GDM1 (cell line): Measurements from ENCODE around the gene KLHL5.

Experiments
- DNase-seq: peaks from one replicate; lab custom pipeline; 2025; lab: John Stamatoyannopoulos, UW

The KLHL5 gene

DNA sequence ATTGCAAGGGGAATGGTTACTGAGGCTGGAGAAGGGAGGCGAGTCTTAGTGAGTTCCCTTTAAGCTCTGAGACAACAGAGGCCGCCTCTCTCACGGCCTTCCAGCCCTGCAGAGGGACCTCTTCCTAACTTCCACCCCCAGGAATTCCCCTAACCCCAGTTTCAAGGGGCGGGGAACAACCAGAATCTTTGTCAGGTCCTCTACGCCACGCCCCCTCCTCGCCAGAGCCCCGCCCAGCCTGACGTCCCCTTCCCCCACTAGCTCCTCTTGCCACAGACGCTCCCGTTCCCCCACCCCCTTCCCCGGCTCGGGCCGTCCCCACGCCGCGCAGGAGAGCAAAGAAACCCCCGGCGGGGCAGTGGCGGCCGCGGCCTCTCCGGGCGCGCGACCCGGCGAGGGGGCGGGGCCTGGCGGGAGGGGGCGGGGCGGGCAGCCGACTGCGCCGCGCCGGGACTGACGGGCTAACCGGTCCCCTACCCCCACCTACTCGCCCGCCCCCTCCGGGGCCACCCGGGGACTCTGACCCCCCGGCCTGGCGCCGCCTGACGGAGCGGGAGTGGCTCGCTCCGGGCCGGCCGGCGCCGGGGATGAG, 17.6 kb upstream of the KLHL5 start:
- DNase-seq = peak; percentile 89

- peak; percentile 69 for DNase-seq
These were observed 16.8 kb upstream of the KLHL5 start for GRCh38 chr4:39044956-39045826.

DNA sequence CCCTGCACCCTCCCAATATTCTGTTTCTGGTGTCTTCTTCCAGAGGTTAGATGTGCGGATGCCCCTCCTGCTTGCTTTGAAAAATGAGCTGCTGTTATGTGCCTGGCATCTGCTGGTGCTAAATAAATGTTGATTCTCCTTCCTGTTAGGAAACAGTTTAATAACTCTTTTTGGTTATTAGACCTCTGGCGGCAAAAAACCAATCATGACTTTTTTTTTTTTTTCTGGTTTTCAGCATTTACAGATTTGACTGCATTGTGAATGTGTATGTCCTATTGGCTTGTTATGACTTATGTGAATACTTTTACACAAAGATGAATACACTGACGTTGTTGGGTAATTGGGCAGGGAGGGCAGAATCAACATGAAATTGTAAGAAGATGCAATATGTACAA, 16.2 kb upstream of the KLHL5 start:
- no peak for DNase-seq

- no peak for DNase-seq
These were observed 15.8 kb upstream of the KLHL5 start for GRCh38 chr4:39046249-39046648.

DNA sequence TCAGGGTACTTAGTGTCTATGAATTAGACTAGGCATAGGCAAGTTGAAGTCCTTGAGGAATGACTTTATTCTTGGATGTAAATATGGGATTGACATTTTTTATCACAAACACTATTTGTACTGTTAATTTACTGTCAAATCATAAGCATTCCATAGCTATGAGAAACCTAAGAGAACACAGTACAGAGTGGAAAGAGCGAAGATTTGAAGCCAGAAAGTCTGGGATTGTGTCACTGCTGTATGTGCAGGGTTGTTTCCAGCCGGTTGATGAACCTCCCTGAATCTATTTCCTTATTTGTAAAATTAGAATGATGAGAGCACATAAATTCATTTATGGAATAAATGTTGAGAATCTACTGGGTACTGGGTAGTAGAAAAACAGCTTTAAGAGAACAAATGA, 14.4 kb upstream of the KLHL5 start:
- no peak for DNase-seq

GRCh38 chr4:39048311-39048710, 13.7 kb upstream of the KLHL5 start:
- no peak for DNase-seq

DNA sequence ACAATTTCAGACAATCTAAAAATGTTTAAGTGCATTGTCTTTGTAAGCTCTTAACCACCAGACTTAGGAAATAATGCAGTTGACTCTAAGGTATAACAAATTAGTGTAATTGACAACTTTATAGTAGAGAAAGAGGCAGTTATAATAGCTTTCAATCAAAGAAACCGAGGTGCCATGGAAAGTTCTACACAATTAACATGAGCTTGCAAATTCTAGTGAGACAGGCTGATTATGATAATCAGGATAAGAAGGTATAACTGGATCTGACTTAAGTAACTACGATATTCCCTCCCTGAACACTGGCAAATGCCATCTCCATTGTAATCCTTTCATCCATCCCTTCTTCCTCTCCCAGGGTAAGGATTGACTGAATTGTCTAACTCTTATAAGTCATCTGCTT, 11.4 kb upstream of the KLHL5 start:
- no peak for DNase-seq

- DNase-seq = no peak
These were observed 10.5 kb upstream of the KLHL5 start for GRCh38 chr4:39051492-39051891.

DNA sequence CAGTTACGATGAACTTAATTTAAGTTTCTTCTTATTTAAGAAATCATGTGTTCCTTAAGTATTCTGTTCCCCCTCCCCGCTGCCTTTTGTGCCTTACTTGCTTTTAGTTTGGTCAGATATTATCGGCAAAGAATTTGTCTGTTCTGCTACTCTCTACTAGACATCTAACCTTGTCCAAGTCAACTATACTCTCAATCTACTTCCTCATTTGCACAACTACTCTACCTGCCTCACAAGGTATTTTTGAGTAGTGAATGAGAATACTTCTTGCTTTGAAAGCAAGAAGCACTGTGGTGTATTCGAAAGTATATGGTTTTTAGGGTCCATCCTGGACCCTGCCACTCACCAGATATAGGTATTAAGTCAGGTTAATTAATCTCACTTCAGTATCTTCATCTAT, 8.0 kb upstream of the KLHL5 start:
- DNase-seq = no peak

GRCh38 chr4:39054497-39054896, 7.5 kb upstream of the KLHL5 start:
- DNase-seq = no peak

DNA sequence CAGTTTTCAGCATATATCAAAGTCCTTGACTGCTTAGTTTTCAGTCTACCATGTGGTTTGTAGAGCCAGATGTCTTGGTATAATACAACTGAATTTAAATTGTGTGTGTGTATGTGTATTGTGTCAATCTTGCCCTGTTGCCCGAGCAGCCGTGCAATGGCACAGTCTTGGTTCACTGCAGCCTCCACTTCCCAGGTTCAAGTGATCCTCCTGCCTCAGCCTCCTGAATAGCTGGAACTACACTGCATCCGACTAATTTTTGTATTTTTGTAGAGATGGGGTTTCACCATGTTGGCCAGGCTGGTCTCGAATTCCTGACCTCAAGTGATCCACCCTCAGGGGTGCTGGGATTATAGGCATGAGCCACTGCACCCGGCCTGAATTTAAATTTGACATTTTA, 6.0 kb upstream of the KLHL5 start:
- no peak for DNase-seq

DNA sequence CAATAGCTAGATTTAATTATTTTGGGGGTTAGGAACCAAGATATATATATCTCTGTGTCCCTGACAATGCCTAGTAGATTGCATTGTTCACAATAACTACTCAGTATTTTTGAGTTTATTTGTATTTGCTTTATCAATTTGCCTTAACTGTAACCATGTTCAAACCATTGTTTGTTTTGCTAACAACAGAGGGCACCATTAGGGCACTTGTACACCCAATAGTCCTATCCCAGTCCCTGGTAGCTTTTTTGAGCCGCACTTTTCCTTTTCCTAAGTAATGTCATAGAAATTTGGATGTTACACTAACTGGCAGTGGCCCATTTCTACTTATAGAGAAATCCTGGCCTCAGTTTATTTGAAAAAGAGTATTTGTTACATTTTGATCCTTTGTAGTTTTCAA, 575 bp upstream of the KLHL5 start:
- DNase-seq = no peak

- no peak for DNase-seq
These were observed 702 bp downstream of the KLHL5 start for GRCh38 chr4:39062770-39063097.

GRCh38 chr4:39063430-39063829, 1.4 kb downstream of the KLHL5 start:
- DNase-seq = no peak

DNA sequence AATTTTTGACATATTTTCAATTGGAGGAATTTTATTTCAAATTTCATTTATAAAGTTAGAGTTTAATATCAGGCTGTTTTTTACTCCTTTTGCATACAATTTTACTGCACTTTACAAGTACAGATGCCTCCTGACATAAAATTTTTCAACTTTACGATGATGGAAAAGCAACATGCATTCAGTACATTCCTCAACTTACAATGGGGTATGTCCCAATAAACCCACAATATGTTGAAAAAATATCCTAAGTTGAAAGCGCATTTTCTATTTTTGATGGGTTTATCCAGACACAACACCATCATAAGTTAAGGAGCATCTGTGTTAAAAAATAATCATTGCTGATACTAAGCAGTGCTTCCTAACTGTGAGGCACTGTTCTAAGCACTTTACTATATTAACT, 4.3 kb downstream of the KLHL5 start:
- no peak for DNase-seq

DNA sequence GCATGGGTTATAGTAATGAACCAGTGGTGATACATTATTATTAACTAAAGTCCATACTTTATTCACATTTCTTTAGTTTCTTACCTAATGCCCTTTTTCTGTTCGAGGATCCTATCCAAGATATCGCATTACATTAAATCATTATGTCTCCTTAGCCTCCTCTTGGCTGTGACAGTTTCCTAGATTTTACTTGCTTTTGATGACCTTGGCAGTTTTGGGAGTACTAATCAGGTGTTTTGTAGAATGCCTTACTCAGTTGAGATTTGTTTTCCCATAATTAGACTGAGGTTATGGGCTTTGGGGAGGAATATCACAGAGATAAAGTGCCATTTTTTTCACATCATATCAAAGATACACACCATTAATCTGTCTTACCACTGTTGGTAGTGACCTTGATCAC, 5.0 kb downstream of the KLHL5 start:
- DNase-seq = no peak

DNA sequence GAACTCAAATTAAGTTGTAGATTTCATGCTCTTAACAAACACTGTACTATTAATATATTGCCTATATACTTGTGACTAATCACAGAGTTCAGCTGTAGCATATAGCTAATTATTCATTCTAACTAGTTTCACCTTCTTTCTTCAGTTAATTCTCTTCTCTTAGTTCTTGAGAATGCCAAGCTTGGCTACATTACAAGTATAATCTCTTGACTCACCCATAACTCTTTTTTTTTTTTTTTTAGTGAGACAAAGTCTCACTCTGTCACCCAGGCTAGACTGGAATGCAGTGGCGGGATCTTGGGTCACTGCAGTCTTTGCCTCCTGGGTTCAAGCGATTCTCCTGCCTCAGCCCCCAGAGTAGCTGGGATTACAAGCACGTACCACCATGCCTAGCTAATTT, 5.4 kb downstream of the KLHL5 start:
- no peak for DNase-seq

- DNase-seq = no peak
These were observed 6.9 kb downstream of the KLHL5 start for GRCh38 chr4:39068907-39069306.

GRCh38 chr4:39078829-39079228, 16.8 kb downstream of the KLHL5 start:
- no peak for DNase-seq

- no peak for DNase-seq
These were observed 21.1 kb downstream of the KLHL5 start for GRCh38 chr4:39083164-39083563.

DNA sequence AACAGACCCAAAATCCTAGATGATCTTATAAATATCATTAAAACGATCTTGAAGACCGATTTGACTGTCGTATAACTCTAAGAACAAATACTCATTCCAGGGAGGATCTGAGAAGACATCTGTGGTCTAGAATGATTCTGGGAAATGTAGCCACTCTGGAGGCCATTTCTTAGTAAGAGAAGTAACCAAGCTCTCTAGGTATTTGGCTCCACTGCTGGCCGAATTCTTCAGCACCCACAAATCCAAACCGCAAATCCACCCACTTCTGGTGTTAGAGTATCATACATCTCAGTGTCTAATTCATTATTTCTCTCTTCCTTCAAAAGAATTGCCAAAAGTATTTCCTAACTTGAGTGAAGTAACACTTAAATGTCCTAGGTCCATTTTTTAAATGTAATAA, 23.9 kb downstream of the KLHL5 start:
- no peak for DNase-seq

GRCh38 chr4:39096847-39097246, 34.8 kb downstream of the KLHL5 start:
- DNase-seq = no peak

DNA sequence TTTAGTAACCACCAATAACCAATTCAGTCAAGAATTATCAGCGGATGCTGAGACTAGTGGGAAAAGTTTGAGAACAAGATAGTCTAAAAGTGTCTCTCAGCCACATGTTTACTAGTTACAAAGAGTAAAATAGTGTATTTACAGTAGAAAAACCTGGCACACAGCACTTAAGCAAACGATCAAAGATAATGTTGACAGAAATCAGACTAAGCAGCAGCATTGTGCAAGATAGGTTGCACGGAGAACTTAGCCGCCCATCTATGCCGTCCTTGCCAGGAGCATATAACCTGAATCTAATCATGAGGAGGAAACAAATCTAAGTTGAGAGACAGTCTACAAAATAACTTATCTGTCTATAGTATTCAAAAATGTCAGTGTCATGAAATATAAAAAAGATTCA, 35.3 kb downstream of the KLHL5 start:
- DNase-seq = no peak

DNA sequence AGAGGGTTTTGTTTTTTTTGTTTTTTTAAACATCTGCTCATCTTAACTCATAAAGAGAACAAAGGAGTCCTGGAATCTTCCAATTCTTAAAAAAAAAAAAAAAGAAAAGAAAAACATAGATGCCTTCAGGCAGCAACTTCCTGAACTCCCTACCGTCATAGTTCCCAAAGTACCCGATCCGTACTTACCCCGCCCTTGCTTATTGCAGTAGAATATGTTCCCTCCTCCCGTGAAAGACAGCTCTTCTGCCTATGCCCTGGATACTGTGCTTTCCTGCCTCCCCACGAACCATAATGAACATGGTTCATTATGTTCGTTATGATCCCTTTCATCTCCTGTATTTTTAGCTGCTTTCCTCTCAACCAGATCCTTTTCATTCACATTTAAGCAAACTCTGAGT, 40.3 kb downstream of the KLHL5 start:
- no peak for DNase-seq
